ENCODE data around the gene RSU1.

DNA sequence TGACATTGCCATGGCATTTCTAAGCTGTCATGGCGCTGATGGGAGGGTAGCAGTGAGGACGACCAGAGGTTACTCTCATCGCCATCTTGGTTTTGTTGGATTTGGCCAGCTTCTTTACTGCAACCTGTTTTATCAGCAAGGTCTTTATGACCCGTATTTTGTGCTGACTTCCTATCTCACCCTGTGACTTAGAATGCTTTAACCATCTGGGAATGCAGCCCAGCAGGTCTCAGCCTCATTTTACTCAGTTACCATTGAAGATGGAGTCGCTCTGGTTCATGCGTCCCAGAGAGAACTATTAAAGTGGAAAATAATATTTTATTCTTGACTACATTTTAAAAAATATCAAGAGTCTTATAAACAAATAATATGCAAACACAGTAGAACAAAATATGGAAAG is 131.7 kb downstream of the RSU1 start:
- TF ChIP-seq, protein P1, sequence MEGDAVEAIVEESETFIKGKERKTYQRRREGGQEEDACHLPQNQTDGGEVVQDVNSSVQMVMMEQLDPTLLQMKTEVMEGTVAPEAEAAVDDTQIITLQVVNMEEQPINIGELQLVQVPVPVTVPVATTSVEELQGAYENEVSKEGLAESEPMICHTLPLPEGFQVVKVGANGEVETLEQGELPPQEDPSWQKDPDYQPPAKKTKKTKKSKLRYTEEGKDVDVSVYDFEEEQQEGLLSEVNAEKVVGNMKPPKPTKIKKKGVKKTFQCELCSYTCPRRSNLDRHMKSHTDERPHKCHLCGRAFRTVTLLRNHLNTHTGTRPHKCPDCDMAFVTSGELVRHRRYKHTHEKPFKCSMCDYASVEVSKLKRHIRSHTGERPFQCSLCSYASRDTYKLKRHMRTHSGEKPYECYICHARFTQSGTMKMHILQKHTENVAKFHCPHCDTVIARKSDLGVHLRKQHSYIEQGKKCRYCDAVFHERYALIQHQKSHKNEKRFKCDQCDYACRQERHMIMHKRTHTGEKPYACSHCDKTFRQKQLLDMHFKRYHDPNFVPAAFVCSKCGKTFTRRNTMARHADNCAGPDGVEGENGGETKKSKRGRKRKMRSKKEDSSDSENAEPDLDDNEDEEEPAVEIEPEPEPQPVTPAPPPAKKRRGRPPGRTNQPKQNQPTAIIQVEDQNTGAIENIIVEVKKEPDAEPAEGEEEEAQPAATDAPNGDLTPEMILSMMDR (IDR thresholded peaks at IDR 0.05), result no peak
- TF ChIP-seq POLR2AphosphoS5 (IDR thresholded peaks at IDR 0.05), result no peak
